Hematopoietic multipotent progenitor cell treated with erythropoietin and hydrocortisone succinate and interleukin-3 and kit ligand, for 6 days (in vitro differentiated cells): Measurements from ENCODE around the gene VSIR.
A peak's percentile ranks its signal among the peaks of the same experiment; 100 is the strongest.

ENCODE experiments used
- DNase-seq: peaks from one replicate; pipeline ENCODE4 v3.0.0-alpha.2; 2015

Gene VSIR

GRCh38 chr10:71727105-71727737 lies 46.1 kb downstream of the VSIR start:
- peak; percentile 27 for DNase-seq

- no peak for DNase-seq
Measured at GRCh38 chr10:71726580-71727104, 46.7 kb downstream of the VSIR start.

DNA sequence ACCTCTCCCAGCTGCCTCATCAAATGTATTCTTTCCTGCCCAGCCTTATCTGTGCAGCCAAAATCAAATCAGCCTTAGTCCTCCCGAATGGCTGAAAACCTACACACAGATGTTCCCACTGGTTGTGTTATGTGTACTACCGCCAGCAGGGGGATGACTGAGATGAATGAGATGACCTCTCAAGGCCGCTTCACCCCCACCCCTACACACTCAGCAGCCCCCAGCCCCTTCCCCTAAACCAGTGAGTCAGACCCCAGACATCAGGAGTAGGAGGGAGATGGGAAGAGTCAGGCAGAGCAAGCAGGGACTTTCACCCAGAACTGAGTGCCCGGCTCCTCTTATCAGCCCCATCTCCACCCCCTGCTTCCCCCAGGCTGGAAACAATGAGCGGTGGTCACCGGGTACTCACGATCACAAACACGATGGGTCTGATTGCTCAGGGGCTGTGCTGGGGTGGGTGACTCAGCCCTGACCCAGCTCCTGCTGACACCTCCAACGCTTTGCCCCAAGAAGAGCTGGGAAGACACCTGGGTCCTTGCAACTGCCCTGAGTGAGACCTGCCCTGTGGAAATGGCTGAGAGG lies 47.2 kb downstream of the VSIR start:
- peak; percentile 81 for DNase-seq

DNA sequence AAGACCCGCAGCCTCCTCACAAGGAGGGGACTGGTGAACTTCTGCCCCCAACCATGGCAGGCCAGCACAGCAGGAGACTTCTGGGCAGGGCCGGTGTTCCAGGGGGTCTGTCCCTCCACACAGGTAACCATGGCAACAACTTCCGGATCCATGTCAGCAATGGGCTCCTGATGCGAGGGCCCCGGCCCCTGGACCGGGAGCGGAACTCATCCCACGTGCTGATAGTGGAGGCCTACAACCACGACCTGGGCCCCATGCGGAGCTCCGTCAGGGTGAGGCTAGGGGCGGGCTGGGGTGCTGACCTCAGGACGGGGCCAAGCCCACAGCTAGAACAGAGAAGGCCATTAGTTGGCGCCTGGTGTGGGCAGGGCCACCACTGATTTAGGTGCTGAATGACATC lies 48.1 kb downstream of the VSIR start:
- no peak for DNase-seq

DNA sequence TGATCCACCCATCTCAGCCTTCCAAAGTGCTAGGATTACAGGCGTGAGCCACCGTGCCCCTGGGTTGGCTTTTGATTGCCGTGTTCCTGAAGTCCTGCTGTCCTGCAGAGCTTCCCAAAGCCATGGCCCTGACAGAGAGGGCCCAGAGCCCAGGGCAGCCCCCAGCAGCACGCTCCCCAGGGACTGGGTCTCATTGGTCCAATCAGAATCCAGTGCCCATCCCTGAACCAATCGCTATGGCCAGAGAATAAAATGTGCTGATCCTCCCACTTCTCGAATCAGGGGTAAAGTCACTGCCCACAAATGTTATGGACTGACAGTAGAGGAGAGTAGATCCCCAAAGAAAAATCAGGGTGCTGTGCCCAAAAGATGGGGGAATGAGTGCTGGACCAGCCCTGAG lies 48.8 kb downstream of the VSIR start:
- no peak for DNase-seq

GRCh38 chr10:71723311-71723710 lies 50.0 kb downstream of the VSIR start:
- DNase-seq, result no peak

- no peak for DNase-seq
Measured at GRCh38 chr10:71722849-71723248, 50.5 kb downstream of the VSIR start.

GRCh38 chr10:71721313-71721712 lies 52.0 kb downstream of the VSIR start:
- no peak for DNase-seq

DNA sequence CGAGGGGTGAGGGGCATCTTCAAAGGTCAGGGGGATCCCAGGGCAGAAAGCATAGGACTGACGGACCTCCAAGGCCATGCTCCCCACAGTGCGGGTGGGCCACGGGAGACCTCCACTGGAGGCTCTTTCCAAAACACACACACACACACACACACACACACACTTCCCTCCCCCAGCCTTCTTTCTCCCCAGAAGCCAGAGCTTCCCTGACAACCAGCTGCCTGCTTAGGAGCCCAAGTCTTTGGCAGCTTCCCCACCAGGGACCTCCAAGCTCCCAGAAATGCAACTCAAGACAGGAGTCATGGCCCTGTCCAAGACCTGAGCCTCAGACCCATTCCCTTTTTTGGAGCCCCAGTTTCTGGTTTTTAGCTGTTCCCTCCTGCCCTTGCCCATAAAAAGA lies 53.0 kb downstream of the VSIR start:
- no peak for DNase-seq

GRCh38 chr10:71719464-71720201 lies 53.7 kb downstream of the VSIR start, which contains the start of gene C10orf105:
Gene C10orf105, minus strand, starts transcription at chr10:71719778. Its CDS starts 3,441 bp downstream, at chr10:71716337.
- no peak for DNase-seq

GRCh38 chr10:71719042-71719441 lies 54.3 kb downstream of the VSIR start:
- no peak for DNase-seq

DNA sequence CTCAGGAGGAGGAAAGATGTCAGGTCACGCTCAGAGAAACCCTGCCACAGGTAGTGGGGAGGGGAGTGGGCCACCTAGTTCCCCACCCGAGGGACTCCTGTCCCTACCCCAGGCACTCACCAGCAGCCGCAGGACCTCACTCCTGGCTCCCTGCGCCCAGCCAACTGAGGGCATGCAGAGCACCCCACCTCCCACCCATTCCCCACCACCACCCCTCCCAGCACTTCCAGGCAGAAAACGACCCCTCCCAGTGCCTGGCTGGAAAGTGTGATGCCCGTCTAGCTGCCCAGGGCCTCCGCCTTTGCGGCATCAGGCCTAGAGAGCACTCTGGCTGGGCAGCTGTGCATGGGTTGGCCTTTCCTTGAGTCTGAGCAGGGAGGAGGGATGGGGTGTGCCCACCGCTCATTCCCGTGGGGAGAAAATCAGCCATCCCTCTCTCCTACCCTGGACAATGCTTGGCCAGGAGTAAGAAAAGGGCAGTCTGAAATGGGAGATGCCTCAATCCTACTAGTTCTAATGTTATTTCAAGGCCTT lies 55.1 kb downstream of the VSIR start:
- no peak for DNase-seq

- DNase-seq, result no peak
Measured at GRCh38 chr10:71717551-71717951, 55.8 kb downstream of the VSIR start.

- no peak for DNase-seq
Measured at GRCh38 chr10:71717056-71717455, 56.3 kb downstream of the VSIR start.

DNA sequence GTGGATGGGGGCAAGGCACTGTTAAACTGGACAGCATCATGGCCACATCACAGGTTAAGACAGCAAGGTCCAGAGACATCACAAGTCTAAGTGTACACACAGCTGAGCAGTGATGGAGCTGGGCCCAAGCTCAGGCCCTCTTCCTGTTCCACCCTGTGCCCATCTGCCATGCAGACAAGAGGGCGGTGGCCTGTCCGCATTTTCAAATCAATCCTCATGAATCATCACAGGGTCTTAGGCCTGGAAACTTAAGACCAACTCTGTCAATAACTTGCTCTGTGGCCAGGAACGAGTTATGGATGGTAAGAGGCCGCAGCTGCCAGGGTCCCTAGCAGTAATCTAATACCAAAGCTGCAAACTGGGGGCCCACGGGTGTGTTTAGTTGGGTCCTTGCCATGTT lies 56.9 kb downstream of the VSIR start:
- no peak for DNase-seq

DNA sequence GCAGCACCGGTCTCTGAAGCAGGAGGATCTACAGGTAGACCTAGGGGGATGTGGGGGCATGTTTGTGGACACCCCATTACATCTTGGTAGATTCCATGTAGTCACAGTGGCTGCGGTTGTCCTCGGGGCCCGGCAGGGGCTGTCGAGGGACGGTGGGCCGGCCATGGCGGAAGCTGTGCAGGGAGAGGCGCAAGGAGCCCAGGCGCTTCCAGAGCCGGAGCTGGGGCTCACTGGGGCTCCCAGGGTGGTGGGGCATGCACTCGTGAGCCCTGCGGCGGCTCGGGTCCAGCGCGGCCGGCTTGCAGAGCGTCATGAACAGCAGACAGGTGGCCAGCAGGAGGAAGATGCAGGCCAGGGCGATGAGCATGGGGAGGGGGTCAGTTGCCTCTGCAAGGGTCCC lies 57.5 kb downstream of the VSIR start:
- DNase-seq, result no peak

- no peak for DNase-seq
Measured at GRCh38 chr10:71715026-71715425, 58.3 kb downstream of the VSIR start.

DNA sequence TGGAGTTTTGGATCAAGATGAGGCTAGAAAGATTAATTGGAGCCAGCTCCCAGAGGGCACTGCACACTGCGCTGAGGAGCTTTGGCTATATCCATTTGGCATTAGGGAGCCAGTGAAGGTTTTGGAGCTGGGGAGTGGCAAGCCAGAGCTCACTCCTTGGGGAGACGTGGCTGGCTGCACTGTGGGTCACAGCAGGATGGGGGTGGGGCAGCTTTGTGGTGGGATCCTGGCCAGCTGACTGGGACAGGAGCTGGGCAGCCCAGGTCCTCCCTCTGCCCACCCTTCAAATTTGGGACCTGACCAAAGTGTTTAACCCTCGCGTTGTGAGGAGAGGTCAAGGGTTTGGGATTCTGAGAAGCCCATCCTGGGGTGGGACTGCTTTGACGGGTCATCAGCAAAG lies 58.7 kb downstream of the VSIR start:
- no peak for DNase-seq

DNA sequence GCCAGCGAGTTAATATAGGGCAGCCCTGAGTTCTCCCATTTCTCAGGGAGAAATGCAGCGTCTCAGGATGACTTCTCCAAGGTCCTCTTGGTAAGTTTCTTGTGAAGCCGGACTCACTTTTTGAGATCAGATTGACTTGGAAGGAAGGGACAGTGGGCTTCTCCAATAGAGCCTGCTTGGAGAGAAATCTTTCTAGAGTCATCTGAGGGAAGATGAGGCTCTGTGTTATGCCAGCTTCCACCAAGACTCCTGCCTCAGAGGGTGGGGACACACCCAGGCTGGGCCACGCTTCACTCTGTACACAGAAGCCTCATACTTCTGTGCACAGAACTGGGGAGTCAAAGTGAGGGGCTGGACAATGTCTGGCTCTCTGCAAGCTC lies 59.3 kb downstream of the VSIR start:
- peak; percentile 52 for DNase-seq

- DNase-seq, result peak; percentile 56
Measured at GRCh38 chr10:71713135-71714030, 59.9 kb downstream of the VSIR start.

GRCh38 chr10:71712572-71713134 lies 60.7 kb downstream of the VSIR start:
- no peak for DNase-seq

DNA sequence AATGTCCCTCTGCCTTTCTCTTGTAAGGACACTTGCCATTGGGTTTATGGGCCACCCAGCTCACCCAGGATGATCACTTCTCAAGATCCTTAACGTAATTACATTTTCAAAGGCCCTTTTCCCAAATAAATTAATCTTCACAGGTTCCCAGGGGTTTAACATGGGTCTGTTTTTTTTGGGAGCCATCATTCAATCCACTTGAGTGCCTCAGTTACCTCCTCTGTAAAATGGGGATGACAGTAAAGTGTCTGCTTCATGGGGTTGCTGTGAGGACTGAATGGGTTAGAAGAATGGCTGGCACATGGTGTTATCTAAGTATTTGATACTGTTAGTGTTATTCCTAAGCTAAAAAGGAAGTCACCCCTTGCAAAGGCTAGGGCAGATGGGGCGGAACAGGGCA lies 61.1 kb downstream of the VSIR start:
- DNase-seq, result no peak
